HL-60 (cell line): ENCODE results near the gene CCRL2.

Experiments used
- GABPA ChIP-seq: IDR thresholded peaks from 2 replicates; pipeline ENCODE4 v1.6.1; 2012; ENCODE audit warnings: low read depth
- TF ChIP-seq, protein P1 (sequence below): IDR thresholded peaks from one replicate; pipeline ENCODE4 v1.5.1; 2011; ENCODE audit warnings: low read length, control low read depth, inconsistent platforms; ENCODE audit not compliant: insufficient read depth

- TF ChIP-seq GABPA, result no peak
- TF ChIP-seq, protein P1, sequence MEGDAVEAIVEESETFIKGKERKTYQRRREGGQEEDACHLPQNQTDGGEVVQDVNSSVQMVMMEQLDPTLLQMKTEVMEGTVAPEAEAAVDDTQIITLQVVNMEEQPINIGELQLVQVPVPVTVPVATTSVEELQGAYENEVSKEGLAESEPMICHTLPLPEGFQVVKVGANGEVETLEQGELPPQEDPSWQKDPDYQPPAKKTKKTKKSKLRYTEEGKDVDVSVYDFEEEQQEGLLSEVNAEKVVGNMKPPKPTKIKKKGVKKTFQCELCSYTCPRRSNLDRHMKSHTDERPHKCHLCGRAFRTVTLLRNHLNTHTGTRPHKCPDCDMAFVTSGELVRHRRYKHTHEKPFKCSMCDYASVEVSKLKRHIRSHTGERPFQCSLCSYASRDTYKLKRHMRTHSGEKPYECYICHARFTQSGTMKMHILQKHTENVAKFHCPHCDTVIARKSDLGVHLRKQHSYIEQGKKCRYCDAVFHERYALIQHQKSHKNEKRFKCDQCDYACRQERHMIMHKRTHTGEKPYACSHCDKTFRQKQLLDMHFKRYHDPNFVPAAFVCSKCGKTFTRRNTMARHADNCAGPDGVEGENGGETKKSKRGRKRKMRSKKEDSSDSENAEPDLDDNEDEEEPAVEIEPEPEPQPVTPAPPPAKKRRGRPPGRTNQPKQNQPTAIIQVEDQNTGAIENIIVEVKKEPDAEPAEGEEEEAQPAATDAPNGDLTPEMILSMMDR, result no peak
Measured at GRCh38 chr3:46422617-46423016, 15.6 kb downstream of the CCRL2 start.
